Measurements from ENCODE around the gene OR13J1.

GRCh38 chr9:35896570-35896969 lies 26.4 kb upstream of the OR13J1 start:
- TF ChIP-seq CTCF (IDR thresholded peaks at IDR 0.05) (no peak), POLR2A (IDR thresholded peaks at IDR 0.05) (no peak)
